ENCODE data around the gene NKTR. TPM values are rescaled to one million over a fixed set of nuclear protein-coding genes. Genes with fewer than 3 reads are reported as not detected.
A peak's percentile ranks its signal among the peaks of the same experiment; 100 is the strongest.
"Not testable (repeated sequence)": the region's sequence is repeated elsewhere in the genome, so short reads cannot be mapped to it uniquely, and the experiment has no call there.

NKTR gene
- total and polyA plus RNA-seq, 9 of the 15 experiments (the other 6 are each of a cell fraction or from before 2014, with no cell fraction given): 19.7 to 123 (median 92.6) TPM

GRCh38 chr3:42579346-42579745, 21.1 kb upstream of the NKTR start:
- H4K20me1 ChIP-seq (replicated peaks; ENCODE audit: control insufficient read depth, insufficient read depth, low read length); H3K27ac ChIP-seq (ENCODE audit: extremely low read depth, low read depth, low read length); H3K9me1 ChIP-seq (ENCODE audit: control insufficient read depth, insufficient read depth, low read length); FAIRE-seq; ATAC-seq; H3K9ac ChIP-seq (ENCODE audit: insufficient read depth in 1 of 2, low read depth in 2 of 2, low read length in 2 of 2); BruUV-seq (replicated peaks); DNase-seq (ENCODE audit: extremely low read depth in 1 of 4, low spot score in 3 of 4); CTCF ChIA-PET (ENCODE audit: low intra/inter-chr PET ratio); H3K9me3 ChIP-seq (replicated peaks; ENCODE audit: control insufficient read depth, insufficient read depth, low read depth, low read length); H2AFZ ChIP-seq (ENCODE audit: low read depth, low read length); H3K27me3 ChIP-seq (ENCODE audit: control insufficient read depth in 2 of 2, insufficient read depth in 2 of 2, low read length in 2 of 2); H3K4me3 ChIP-seq; H3K4me2 ChIP-seq (ENCODE audit: insufficient read depth, low read length); H3K36me3 ChIP-seq (ENCODE audit: control insufficient read depth, insufficient read depth, low read length): not testable (repeated sequence)
- in situ Hi-C loops (cut with MboI): loop anchor here (10.0 kb wide), 1 partner anchor 165 kb away; no protein-coding TSS in a partner anchor
- intact Hi-C loops (cut with micrococcal nuclease): loop anchor here (10.0 kb wide), 2 partner anchors 255 to 305 kb away; no protein-coding TSS in a partner anchor
- Histone ChIP-seq H3K79me2 (ENCODE audit: control insufficient read depth, insufficient read depth, low read length) (peaks cover 61% of the 10 kb centered on the region), H3K4me1 (replicated peaks in 1 of 2; ENCODE audit: control insufficient read depth in 2 of 2, insufficient read depth in 2 of 2, low read length in 2 of 2) (peaks cover 12 to 16% of the 10 kb centered on the region in 2 experiments; a peak in 3 of 5 replicates)
- TF ChIP-seq ZNF121 (CRISPR knock-in tag; conservative IDR thresholded peaks at IDR 0.05): peak; percentile 66
- WGBS (ENCODE audit: insufficient coverage, low coverage, missing lambda C conversion rate): 96% methylated on average over 4 of the region's 4 CpGs
- POLR2A ChIA-PET: interaction anchor here (1.4 kb wide), 1 partner anchor 11 kb away, joined by 4 read pairs; the partner anchor contains the start of gene SS18L2

- DNase-seq (ENCODE audit: extremely low read depth in 1 of 4, low spot score in 3 of 4) (no peak), FAIRE-seq (no peak), ATAC-seq (no peak)
- Histone ChIP-seq H3K79me2 (ENCODE audit: control insufficient read depth, insufficient read depth, low read length) (peaks cover 42% of the 10 kb centered on the region), H3K4me2 (ENCODE audit: insufficient read depth, low read length) (peak overlapping the region; percentile 92), H3K27ac (ENCODE audit: extremely low read depth, low read depth, low read length) (peak overlapping the region; percentile 79), H2AFZ (ENCODE audit: low read depth, low read length) (peak overlapping the region; percentile 85), H3K27me3 (ENCODE audit: control insufficient read depth in 2 of 2, insufficient read depth in 2 of 2, low read length in 2 of 2) (no peaks in the 10 kb centered on the region), H3K4me1 (replicated peaks in 1 of 2; ENCODE audit: control insufficient read depth in 2 of 2, insufficient read depth in 2 of 2, low read length in 2 of 2) (peaks cover 12 to 16% of the 10 kb centered on the region in 2 experiments; a peak in 3 of 5 replicates), H3K9ac (ENCODE audit: insufficient read depth in 1 of 2, low read depth in 2 of 2, low read length in 2 of 2) (peak overlapping the region; percentile 89 to 93), H4K20me1 (replicated peaks; ENCODE audit: control insufficient read depth, insufficient read depth, low read length) (no peaks in the 10 kb centered on the region), H3K9me1 (ENCODE audit: control insufficient read depth, insufficient read depth, low read length) (no peaks in the 10 kb centered on the region), H3K4me3 (peak overlapping the region; percentile 65), H3K9me3 (replicated peaks; ENCODE audit: control insufficient read depth, insufficient read depth, low read depth, low read length) (no peaks in the 10 kb centered on the region), H3K36me3 (ENCODE audit: control insufficient read depth, insufficient read depth, low read length) (peaks cover 5% of the 10 kb centered on the region; the same call in 2 of the 3 replicates)
- CTCF ChIA-PET (ENCODE audit: low intra/inter-chr PET ratio): no interaction called here
- in situ Hi-C loops (cut with MboI) (no loop called here), intact Hi-C loops (cut with micrococcal nuclease) (loop anchor here (5.0 kb wide), 1 partner anchor 71 kb away; the partner anchor contains the start of gene ZBTB47)
- POLR2A ChIA-PET: interaction anchor here (0.5 to 3.2 kb wide), 13 partner anchors 9 to 1763 kb away, joined by 3 to 33 read pairs (median 4); partner anchors contain the start of genes NKTR and SS18L2
- 0% methylated on average over 11 of the region's 11 CpGs for WGBS (ENCODE audit: insufficient coverage, low coverage, missing lambda C conversion rate)
- no TSS peak for BruUV-seq (replicated peaks)
- TF ChIP-seq GTF2E2 (tag; IDR thresholded peaks at IDR 0.05): 0 out of 2 replicates have a peak, but pooled peaks have one; percentile 72
- TF ChIP-seq TSHZ1 (CRISPR knock-in tag; IDR thresholded peaks at IDR 0.05): no peak
- 0 out of 2 replicates have a peak, but pooled peaks have one; percentile 63 for TF ChIP-seq ZBTB49 (CRISPR knock-in tag; IDR thresholded peaks at IDR 0.05; ENCODE audit: borderline replicate concordance)
Observed at GRCh38 chr3:42581400-42581708, 19.1 kb upstream of the NKTR start.

Measured in K562 (cell line).